ENCODE results near the gene SLC25A47. TPM values are rescaled to one million over a fixed set of nuclear protein-coding genes. Genes with fewer than 3 reads are reported as not detected.

The SLC25A47 gene
- total RNA-seq, 1 experiment from 2014 or later, result not detected

DNA sequence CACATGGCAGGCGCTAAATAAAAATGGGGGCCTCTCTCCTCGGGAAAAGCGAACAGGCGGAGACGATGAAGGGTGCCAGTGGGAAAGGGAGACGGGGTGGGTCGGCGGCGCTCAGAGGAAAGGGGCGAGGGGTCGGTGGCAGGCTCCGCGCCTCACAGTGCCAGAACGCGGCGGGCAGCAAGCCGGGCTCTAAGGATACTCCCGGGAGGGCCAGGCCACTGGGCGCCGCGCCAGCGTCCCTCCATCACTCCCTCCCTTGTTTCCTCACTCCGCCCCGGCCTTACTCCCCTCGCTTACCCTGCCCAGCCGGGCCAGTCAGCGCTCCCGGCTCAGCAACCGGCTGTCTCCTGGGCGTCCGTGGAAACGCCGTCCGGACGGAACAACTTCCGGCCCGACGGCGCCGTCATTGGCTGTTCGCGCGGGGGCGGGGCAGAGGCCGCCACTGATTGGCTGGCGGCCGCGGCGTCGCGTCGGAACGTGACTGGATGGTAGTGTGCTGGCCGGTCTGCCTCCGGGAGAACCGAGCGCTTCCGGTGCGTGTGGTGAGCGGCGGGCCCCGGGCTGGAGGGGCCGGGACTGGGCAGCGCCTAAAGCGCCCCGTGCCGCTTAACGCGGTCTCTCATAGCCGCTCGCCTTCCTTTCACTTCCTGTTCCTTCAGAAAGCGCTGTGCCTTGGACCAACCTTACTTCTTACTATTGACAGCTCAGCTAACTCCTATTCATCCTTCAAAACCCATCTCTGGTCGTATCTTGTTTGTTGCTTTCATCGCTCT lies 53.0 kb downstream of the SLC25A47 start, which contains the start of gene WDR25 (continued):
- TF ChIP-seq STAT6 (CRISPR knock-in tag; conservative IDR thresholded peaks at IDR 0.05; ENCODE audit: low read depth) (no peak), CBFB (CRISPR knock-in tag; IDR thresholded peaks at IDR 0.05; ENCODE audit: low read depth) (no peak), TEAD1 (CRISPR knock-in tag; IDR thresholded peaks at IDR 0.05) (no peak; the same call in 1 of the 2 replicates), TP53 (CRISPR knock-in tag; IDR thresholded peaks at IDR 0.05) (no peak), NFYB (CRISPR knock-in tag; conservative IDR thresholded peaks at IDR 0.05; ENCODE audit: low read depth) (peak; percentile 98), FOXP4 (CRISPR knock-in tag; IDR thresholded peaks at IDR 0.05) (peak; percentile 72; the same call in 1 of the 2 replicates), CREM (CRISPR knock-in tag; IDR thresholded peaks at IDR 0.05) (peak; percentile 77), MLX (CRISPR knock-in tag; IDR thresholded peaks at IDR 0.05) (no peak), NR3C1 (CRISPR knock-in tag; conservative IDR thresholded peaks at IDR 0.05; ENCODE audit: low read depth) (no peak), RORB (CRISPR knock-in tag; IDR thresholded peaks at IDR 0.05) (no peak), ELF4 (CRISPR knock-in tag; IDR thresholded peaks at IDR 0.05; ENCODE audit: low read depth) (no peak), ZNF317 (CRISPR knock-in tag; IDR thresholded peaks at IDR 0.05; ENCODE audit: borderline replicate concordance, low read depth) (0 out of 2 replicates have a peak, but pooled peaks have one; percentile 12), ZBTB21 (CRISPR knock-in tag; IDR thresholded peaks at IDR 0.05; ENCODE audit: borderline replicate concordance) (no peak), ZNF138 (CRISPR knock-in tag; conservative IDR thresholded peaks at IDR 0.05) (no peak), ZNF425 (CRISPR knock-in tag; conservative IDR thresholded peaks at IDR 0.05) (no peak), SOX15 (CRISPR knock-in tag; IDR thresholded peaks at IDR 0.05) (no peak), RELA (CRISPR knock-in tag; IDR thresholded peaks at IDR 0.05; ENCODE audit: borderline replicate concordance) (no peak), ZBTB43 (CRISPR knock-in tag; IDR thresholded peaks at IDR 0.05) (peak; percentile 68), PRRX2 (CRISPR knock-in tag; IDR thresholded peaks at IDR 0.05) (0 out of 2 replicates have a peak, but pooled peaks have one; percentile 4), FOXJ3 (CRISPR knock-in tag; IDR thresholded peaks at IDR 0.05; ENCODE audit: borderline replicate concordance) (no peak), JUN (CRISPR knock-in tag; IDR thresholded peaks at IDR 0.05) (no peak; the same call in 1 of the 2 replicates), SP1 (CRISPR knock-in tag; conservative IDR thresholded peaks at IDR 0.05) (peak; percentile 98), ZNF263 (CRISPR knock-in tag; IDR thresholded peaks at IDR 0.05; ENCODE audit: low read depth) (no peak)
- TF ChIP-seq, protein P1, sequence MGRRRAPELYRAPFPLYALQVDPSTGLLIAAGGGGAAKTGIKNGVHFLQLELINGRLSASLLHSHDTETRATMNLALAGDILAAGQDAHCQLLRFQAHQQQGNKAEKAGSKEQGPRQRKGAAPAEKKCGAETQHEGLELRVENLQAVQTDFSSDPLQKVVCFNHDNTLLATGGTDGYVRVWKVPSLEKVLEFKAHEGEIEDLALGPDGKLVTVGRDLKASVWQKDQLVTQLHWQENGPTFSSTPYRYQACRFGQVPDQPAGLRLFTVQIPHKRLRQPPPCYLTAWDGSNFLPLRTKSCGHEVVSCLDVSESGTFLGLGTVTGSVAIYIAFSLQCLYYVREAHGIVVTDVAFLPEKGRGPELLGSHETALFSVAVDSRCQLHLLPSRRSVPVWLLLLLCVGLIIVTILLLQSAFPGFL (CRISPR knock-in tag; IDR thresholded peaks at IDR 0.05; ENCODE audit: borderline replicate concordance), result no peak
- TF ChIP-seq, protein P2, sequence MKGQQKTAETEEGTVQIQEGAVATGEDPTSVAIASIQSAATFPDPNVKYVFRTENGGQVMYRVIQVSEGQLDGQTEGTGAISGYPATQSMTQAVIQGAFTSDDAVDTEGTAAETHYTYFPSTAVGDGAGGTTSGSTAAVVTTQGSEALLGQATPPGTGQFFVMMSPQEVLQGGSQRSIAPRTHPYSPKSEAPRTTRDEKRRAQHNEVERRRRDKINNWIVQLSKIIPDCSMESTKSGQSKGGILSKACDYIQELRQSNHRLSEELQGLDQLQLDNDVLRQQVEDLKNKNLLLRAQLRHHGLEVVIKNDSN (CRISPR knock-in tag; IDR thresholded peaks at IDR 0.05), result peak; percentile 70
- TF ChIP-seq, protein P3, sequence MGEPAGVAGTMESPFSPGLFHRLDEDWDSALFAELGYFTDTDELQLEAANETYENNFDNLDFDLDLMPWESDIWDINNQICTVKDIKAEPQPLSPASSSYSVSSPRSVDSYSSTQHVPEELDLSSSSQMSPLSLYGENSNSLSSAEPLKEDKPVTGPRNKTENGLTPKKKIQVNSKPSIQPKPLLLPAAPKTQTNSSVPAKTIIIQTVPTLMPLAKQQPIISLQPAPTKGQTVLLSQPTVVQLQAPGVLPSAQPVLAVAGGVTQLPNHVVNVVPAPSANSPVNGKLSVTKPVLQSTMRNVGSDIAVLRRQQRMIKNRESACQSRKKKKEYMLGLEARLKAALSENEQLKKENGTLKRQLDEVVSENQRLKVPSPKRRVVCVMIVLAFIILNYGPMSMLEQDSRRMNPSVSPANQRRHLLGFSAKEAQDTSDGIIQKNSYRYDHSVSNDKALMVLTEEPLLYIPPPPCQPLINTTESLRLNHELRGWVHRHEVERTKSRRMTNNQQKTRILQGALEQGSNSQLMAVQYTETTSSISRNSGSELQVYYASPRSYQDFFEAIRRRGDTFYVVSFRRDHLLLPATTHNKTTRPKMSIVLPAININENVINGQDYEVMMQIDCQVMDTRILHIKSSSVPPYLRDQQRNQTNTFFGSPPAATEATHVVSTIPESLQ (CRISPR knock-in tag; IDR thresholded peaks at IDR 0.05), result no peak
